Prostate gland (tissue), 1 donor: Measurements from ENCODE around the gene TMEM185B.

ENCODE experiments used
- POLR2A ChIP-seq: fragments of 450-650 bp; IDR thresholded peaks from one replicate; pipeline ENCODE4 v1.6.1; 2016; ENCODE audit warnings: antibody characterized with exemption, mild to moderate bottlenecking
- POLR2AphosphoS5 ChIP-seq: sonication (generic); formaldehyde crosslinking; IDR thresholded peaks from one replicate; pipeline ENCODE4 v1.6.1; 2017; ENCODE audit warnings: antibody characterized with exemption

GRCh38 chr2:120252225-120253020 is 29.2 kb upstream of the TMEM185B start, which contains the start of gene RALB:
- TF ChIP-seq POLR2AphosphoS5 (no peak), POLR2A (peak; percentile 83)
